K562 (cell line): ENCODE results near the gene FXYD1. TPM values are rescaled to one million over a fixed set of nuclear protein-coding genes. Genes with fewer than 3 reads are reported as not detected.

ENCODE experiments used
- E2F8 ChIP-seq: fragments of 450-650 bp; IDR thresholded peaks from 2 replicates; pipeline ENCODE4 v1.7.1; 2018; ENCODE audit warnings: mild to moderate bottlenecking, low read depth; ENCODE audit not compliant: partially characterized antibody
- IRF1 ChIP-seq: sonication (generic); formaldehyde crosslinking; IDR thresholded peaks from 2 replicates; pipeline ENCODE4 v1.8.0; 2022; ENCODE audit warnings: missing genetic modification reagents, mild to moderate bottlenecking, borderline replicate concordance
- KLF10 ChIP-seq: fragments of 250-450 bp; sonication (Bioruptor Pico); IDR thresholded peaks from 2 replicates; pipeline ENCODE4 v1.6.1; 2021; ENCODE audit warnings: matching md5 sums
- MLLT1 ChIP-seq, 2 experiments: fragments of 450-650 bp; IDR thresholded peaks; 2 replicates each; pipeline ENCODE4 v1.6.1; 2016
- TCFL5 ChIP-seq: fragments of 250-450 bp; sonication (Bioruptor Pico); conservative IDR thresholded peaks from 2 replicates; pipeline ENCODE4 v1.6.1; 2021; ENCODE audit warnings: mild to moderate bottlenecking, moderate library complexity, matching md5 sums
- TEAD1 ChIP-seq, 2 experiments: fragments of 450-650 bp in 1 of 2; sonication (generic) in 1 of 2; formaldehyde crosslinking; IDR thresholded peaks; 2 replicates each; pipeline versions ENCODE4 v1.4.0 to v1.8.0; 2020 to 2022; ENCODE audit warnings: mild to moderate bottlenecking in 2 of 2, missing genetic modification reagents in 1 of 2
- polyA plus RNA-seq, 8 experiments: library from polyadenylated mRNA; depleted of rRNA in 4 of 8; stranded (reverse) in 5 of 8; unstranded in 3 of 8; fragments of >200 nt; fragmentation: Nextera tagmentation in 2 of 8; fragmentation: Illumina TruSeq in 1 of 8; extraction: Ambion mirVana in 2 of 8; extraction: Trizol in 1 of 8; gene quantifications; 2 replicates each; pipeline versions ENCODE4 v1.2.1 to v1.2.3, GENCODE V29; 2011 to 2014; ENCODE audit warnings: inconsistent platforms in 1 of 8, missing spikeins in 1 of 8
- total RNA-seq, 7 experiments: library from RNA; depleted of rRNA in 6 of 7; stranded (reverse); fragments of >200 nt in 6 of 7; fragmentation: Illumina TruSeq in 2 of 7; extraction: Trizol in 2 of 7; gene quantifications; 2 replicates each; pipeline versions ENCODE4 v1.2.1 to v1.2.3, GENCODE V29; 2011 to 2021; ENCODE audit warnings: low replicate concordance in 1 of 7
- TF ChIP-seq, protein P1 (sequence below): sonication (generic); IDR thresholded peaks from 2 replicates; pipeline ENCODE4 v1.6.1; 2016
- TF ChIP-seq, protein P2 (sequence below): fragments of 250-450 bp; sonication (Bioruptor Pico); IDR thresholded peaks from 2 replicates; pipeline ENCODE4 v1.9.0; 2021; ENCODE audit warnings: mild to moderate bottlenecking, inconsistent platforms
- TF ChIP-seq, protein P3 (sequence below), 2 experiments: fragments of 450-650 bp; IDR thresholded peaks; 2 replicates each; pipeline ENCODE4 v1.6.1; 2018; ENCODE audit warnings: mild to moderate bottlenecking in 2 of 2, low read depth in 1 of 2; ENCODE audit not compliant: partially characterized antibody in 2 of 2

The FXYD1 gene
- total and polyA plus RNA-seq, 9 of the 15 experiments (the other 6 are each of a cell fraction or from before 2014, with no cell fraction given): 0.40 to 3.2 (median 1.8) TPM; not detected in 3

- TF ChIP-seq, protein P1, sequence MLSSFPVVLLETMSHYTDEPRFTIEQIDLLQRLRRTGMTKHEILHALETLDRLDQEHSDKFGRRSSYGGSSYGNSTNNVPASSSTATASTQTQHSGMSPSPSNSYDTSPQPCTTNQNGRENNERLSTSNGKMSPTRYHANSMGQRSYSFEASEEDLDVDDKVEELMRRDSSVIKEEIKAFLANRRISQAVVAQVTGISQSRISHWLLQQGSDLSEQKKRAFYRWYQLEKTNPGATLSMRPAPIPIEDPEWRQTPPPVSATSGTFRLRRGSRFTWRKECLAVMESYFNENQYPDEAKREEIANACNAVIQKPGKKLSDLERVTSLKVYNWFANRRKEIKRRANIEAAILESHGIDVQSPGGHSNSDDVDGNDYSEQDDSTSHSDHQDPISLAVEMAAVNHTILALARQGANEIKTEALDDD: no peak
- peak; percentile 49 to 86 for TF ChIP-seq TEAD1 (CRISPR knock-in tag; IDR thresholded peaks at IDR 0.05)
- TF ChIP-seq, protein P2, sequence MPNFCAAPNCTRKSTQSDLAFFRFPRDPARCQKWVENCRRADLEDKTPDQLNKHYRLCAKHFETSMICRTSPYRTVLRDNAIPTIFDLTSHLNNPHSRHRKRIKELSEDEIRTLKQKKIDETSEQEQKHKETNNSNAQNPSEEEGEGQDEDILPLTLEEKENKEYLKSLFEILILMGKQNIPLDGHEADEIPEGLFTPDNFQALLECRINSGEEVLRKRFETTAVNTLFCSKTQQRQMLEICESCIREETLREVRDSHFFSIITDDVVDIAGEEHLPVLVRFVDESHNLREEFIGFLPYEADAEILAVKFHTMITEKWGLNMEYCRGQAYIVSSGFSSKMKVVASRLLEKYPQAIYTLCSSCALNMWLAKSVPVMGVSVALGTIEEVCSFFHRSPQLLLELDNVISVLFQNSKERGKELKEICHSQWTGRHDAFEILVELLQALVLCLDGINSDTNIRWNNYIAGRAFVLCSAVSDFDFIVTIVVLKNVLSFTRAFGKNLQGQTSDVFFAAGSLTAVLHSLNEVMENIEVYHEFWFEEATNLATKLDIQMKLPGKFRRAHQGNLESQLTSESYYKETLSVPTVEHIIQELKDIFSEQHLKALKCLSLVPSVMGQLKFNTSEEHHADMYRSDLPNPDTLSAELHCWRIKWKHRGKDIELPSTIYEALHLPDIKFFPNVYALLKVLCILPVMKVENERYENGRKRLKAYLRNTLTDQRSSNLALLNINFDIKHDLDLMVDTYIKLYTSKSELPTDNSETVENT (CRISPR knock-in tag): no peak
- TF ChIP-seq, protein P3, sequence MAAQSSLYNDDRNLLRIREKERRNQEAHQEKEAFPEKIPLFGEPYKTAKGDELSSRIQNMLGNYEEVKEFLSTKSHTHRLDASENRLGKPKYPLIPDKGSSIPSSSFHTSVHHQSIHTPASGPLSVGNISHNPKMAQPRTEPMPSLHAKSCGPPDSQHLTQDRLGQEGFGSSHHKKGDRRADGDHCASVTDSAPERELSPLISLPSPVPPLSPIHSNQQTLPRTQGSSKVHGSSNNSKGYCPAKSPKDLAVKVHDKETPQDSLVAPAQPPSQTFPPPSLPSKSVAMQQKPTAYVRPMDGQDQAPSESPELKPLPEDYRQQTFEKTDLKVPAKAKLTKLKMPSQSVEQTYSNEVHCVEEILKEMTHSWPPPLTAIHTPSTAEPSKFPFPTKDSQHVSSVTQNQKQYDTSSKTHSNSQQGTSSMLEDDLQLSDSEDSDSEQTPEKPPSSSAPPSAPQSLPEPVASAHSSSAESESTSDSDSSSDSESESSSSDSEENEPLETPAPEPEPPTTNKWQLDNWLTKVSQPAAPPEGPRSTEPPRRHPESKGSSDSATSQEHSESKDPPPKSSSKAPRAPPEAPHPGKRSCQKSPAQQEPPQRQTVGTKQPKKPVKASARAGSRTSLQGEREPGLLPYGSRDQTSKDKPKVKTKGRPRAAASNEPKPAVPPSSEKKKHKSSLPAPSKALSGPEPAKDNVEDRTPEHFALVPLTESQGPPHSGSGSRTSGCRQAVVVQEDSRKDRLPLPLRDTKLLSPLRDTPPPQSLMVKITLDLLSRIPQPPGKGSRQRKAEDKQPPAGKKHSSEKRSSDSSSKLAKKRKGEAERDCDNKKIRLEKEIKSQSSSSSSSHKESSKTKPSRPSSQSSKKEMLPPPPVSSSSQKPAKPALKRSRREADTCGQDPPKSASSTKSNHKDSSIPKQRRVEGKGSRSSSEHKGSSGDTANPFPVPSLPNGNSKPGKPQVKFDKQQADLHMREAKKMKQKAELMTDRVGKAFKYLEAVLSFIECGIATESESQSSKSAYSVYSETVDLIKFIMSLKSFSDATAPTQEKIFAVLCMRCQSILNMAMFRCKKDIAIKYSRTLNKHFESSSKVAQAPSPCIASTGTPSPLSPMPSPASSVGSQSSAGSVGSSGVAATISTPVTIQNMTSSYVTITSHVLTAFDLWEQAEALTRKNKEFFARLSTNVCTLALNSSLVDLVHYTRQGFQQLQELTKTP (IDR thresholded peaks at IDR 0.05; ENCODE audit: low read depth in 1 of 2, partially characterized antibody in 2 of 2): no peak
- TF ChIP-seq MLLT1 (IDR thresholded peaks at IDR 0.05): no peak
- TF ChIP-seq KLF10: no peak
- no peak for TF ChIP-seq E2F8
- no peak for TF ChIP-seq IRF1 (CRISPR knock-in tag)
- TF ChIP-seq TCFL5 (CRISPR knock-in tag): no peak
These were observed 6.2 kb downstream of the FXYD1 start (continued) for GRCh38 chr19:35144600-35145436.
